NCI-H2227 (cell line): Measurements from ENCODE around the gene RAB9A.
"Not testable (repeated sequence)": the region's sequence is repeated elsewhere in the genome, so short reads cannot be mapped to it uniquely, and the experiment has no call there.

ENCODE experiments used
- DNase-seq: peaks from one replicate; lab custom pipeline; 2025; ENCODE audit not compliant: unreplicated experiment; lab: John Stamatoyannopoulos, UW

RAB9A gene

DNA sequence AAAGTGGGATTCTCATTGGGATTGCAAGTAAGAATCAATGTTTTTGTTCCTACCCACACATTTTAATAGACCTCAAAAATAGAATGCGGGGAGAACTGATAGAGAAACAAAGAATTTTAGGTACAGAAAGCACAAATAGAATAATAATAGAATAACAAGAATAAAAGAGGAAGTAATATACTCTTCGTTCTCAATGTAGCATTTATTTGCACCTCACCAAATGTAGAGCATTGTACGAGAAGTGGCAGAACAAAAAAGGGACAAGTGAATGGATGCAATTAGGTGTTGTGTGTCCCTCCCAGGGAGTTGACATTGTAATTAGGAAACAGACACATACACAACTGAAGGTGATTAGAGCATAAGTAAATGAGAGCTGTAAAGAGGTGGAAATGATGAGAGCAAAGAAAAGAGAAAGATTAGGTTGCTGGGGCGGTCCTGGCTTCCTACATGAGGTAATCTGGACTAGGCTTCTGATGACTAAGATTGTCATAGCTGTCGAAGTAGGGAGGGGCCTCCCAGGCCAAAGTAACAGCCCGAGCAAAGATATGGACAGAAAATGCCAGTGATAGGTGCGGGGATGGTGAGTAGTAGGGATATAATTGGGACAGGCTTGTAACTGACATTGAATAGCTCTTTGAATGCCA is 10.4 kb downstream of the RAB9A start:
- DNase-seq = no peak

DNA sequence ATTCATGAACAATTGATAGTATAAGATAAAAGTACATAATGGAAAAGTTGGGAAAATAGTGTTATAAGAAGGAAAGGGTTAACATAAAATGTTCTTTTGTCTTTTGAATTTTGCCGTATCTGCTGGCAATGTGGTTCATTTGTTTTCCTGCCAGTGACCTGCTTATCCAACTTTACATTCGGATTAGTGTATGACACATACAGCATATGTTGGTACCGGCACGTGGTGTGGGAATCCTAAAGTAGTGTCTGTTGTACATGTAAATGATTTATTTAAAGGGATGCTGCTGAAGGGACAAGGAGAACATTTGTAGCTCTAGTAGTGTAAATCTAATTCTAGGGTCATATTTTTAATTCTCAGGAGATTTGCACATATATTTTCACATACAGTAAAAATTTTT is 11.5 kb downstream of the RAB9A start:
- DNase-seq = no peak

DNA sequence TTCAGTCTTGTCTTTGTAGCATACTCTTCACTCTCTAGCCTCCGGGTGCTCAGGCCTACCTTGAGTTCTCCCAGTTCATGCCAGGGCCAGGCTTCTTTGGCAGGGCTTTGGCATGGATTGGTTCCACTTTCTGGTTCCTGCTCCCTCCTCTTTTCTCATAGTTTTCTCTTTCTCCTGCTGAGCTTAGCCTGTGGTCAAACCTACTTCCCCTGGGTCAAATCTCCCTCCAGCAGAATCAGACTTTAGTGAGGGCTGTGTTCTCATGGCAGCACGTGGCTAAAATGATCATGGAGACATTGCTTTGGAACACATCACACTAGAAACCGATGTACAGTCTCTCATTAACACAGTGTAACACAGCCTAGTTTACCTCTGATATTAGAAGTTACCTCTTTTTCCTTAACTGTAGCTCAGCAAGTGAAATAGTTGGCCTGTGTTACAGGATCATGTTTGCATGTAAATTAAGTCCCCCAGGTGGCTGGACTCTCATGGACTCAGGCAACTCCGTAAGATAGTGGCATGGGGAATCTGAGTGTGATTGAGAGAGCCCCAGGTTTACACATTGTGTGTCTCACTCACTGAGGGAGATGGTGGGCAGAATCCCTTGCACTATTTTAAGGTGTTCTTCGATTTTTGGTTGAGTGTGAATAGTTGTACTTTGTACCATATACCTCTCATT is 13.3 kb downstream of the RAB9A start:
- no peak for DNase-seq

DNA sequence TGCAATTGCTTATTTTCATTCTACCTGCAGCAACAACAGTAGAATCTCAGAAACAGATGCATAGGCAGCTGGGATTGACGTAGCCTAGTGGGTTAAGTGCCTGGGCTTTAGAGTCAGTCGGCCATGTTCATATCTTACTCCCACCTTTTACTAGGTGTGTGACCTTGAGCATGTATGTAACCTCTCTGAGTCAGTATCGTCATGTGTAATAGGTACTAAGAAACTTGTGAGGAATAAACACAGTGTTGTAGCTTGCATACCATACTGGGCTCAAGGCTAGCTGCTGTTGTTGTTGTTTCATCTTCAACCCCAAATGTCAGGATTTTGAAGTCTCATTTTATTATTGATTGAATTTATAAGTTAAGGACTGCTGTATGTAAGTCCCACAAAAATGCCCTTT is 14.2 kb downstream of the RAB9A start:
- DNase-seq = no peak

GRCh38 chrX:13703589-13703988 is 14.7 kb downstream of the RAB9A start:
- DNase-seq = no peak

GRCh38 chrX:13711141-13711540 is 22.2 kb downstream of the RAB9A start:
- DNase-seq = no peak

- DNase-seq = no peak
Measured at GRCh38 chrX:13716455-13716854, 27.5 kb downstream of the RAB9A start.

DNA sequence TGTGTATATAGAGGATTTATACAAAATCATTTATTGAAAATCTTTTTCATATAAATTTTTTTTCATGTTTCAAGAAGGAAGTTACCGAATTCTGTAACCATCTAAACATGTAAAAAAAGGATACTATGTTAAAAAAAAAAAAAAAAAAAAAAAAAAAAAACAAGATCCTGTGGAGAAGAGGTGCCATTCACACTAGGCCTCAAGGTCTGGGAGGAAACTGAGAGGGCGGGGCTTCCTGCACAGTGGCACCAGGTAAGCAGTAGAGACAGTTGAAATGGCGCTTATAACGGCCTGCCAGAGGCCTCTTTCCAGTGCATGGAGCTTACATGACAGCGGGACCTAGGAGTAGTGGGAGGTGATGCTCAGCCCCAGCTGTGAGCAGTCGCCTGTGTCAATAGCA is 28.0 kb downstream of the RAB9A start:
- no peak for DNase-seq

GRCh38 chrX:13717700-13718472 is 29.0 kb downstream of the RAB9A start:
- no peak for DNase-seq

DNA sequence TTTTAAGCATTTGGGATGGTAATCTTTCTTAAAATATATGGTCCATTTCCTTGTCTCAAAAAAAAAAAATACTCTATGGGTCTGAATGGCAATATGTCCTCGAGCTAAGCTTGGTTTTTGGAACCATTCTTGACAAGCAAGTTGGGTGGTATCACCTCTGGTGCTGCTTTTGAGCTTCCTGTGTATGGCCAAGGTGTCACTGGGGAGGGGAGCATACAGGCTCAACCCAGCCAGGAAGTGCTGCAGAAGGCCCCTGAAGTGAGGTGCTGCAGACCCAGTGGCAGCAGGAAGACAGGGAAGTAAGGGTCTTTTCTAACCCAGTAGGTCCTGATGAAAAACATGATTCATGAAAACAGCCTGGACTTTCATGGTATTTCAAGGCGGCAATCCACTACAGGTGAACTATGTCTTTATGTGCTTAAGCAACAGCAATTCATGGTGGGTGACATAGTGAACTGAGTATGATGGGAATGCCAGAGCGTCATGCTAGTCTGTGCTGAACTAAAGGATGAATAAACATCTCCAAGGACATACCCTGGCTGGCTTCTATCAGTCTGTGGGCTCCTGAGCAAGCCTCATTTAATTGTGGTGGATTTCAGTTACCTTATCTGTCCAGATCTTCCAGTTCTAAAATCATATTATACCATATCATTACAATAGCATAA is 30.4 kb downstream of the RAB9A start:
- no peak for DNase-seq

DNA sequence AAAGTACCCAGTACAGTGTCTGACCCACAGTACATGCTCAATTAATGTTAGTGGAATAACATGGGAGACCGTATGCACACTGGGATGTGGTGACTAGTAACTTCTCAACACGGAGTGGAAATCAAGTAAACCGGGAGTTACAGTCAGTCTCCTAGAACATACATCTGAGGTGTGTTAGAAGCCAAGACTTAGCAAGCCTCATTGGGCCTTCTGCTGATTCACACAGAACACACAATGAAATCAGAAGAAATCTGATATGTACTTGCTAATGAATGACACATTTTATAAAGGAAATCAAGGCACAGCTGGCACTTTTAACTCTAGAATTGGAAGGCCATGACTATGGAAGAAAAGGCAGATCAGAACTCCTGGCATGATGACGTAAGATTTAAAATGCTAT is 32.4 kb downstream of the RAB9A start:
- no peak for DNase-seq

DNA sequence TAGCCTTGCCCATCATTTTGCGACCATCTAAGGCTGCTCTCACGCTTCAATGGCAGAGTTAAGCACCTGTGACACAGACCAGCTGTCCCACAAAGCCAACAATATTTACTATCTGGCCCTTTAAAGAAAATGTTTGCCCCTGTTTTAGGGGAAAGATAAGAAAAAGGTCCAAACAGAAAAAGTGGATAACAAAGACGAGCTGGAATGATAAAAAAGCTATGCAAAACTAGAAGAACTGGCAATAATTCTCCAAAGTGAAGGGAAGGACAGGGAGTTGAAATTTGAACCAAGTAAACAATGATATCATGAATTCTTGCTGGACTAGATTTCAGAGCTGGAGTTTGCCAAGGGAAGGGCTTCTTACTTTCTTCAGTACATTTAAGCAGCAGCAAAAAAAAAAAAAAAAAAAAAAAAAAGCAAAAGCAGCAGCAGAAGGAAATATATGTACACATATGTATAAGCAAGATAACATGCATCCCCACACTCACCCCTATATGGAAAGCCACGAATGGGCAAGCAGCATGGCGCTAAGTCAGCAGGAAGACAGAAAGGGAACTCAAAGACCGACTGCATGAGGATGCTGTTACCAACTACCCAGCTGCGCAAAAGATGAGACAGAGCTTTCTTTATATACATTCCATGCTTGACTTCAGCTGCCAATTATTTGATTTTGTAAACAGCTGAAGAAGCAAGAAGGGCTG is 33.0 kb downstream of the RAB9A start:
- DNase-seq = no peak

DNA sequence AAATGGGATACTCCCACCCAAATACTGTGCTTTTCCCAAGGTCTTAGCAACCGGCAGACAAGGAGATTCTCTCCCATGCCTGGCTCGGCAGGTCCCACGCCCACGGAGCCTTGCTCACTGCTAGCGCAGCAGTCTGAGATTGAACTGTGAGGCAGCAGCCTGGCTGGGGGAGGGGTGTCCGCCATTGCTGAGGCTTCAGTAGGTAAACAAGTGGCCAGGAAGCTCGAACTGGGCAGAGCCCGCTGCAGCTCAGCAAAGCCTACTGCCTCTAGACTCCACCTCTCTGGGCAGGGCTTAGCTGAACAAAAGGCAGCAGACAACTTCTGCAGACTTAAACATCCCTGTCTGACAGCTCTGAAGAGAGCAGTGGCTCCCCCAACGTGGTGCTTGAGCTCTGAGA is 36.0 kb downstream of the RAB9A start:
- not testable (repeated sequence) for DNase-seq

DNA sequence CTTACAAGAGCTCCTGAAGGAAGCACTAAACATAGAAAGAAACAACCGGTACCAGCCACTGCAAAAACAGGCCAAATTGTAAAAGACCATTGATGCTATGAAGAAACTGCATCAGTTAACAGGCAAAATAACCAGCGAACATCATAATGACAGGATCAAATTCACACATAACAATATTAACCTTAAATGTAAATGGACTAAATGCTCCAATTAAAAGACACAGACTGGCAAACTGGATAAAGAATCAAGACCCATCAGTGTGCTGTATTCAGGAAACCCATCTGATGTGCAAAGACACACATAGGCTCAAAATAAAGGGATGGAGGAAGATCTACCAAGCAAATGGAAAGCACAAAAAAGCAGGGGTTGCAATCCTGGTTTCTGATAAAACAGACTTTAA is 37.7 kb downstream of the RAB9A start:
- not testable (repeated sequence) for DNase-seq

GRCh38 chrX:13730523-13730922 is 41.6 kb downstream of the RAB9A start:
- not testable (repeated sequence) for DNase-seq

- no peak for DNase-seq
Measured at GRCh38 chrX:13732246-13733067, 43.5 kb downstream of the RAB9A start.

DNA sequence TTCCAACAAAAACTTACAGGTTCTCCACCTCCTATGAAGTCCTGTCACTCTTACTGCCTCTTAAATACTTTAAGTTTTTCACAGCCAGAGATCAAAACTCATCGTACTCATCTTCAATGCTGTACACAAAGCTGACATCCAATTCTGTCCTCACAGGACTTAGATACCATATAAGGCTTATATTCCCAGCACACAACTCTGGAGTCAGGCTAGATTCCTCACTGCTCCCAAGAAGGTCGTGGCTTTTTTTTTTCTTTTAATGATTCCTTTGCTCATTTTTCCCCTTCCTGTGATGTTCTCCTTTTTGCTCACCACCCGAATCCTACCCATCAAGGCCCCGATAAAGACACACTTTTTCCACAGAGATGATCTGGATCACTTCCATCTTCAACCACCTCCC is 44.6 kb downstream of the RAB9A start:
- DNase-seq = no peak

DNA sequence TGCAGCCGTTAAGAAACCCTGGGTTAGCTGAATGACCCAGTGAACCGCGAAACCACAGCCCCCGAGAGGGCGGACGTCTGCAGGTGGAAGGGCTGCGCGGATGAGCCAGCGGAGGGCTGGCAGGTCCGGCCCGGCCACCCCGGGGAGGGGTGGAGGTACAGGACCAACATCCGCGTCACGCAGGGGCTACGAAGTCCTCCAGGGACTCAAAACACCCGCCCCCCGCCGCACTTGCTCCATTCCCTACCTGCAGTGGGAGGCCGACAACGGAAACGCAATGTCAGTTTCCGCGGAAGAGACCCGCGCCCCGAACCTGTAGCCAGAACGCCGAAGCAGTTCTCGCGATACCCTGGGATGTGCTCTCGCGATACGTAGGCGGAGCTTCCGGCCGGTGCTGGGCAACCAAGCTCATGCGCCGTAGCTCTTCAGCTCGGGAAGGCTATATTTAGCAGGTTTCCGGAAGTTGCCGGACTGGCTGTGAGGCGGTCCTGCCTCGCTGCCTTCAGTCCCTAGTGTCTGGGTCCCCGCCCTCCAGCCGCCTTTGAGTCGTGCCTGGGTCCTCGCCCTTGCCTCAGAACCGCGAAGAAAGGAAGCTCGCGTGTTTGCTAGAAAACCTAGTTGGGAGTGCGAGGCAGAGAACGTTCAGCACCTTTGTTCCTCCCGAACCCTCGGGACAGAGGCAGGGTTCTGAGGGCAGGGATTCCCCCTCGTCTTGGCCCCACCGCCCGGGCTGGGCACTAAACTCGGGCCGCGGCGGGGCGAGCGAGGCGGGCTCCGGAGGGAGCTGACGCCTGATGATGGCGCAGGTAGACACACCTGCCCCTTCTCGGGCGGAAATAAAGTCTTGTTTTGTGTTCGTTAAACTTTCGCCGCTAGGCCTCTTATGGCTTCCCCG is 45.6 kb downstream of the RAB9A start, which contains the start of the genes OFD1 and TRAPPC2:
Gene OFD1 (plus strand): TSS at position 471 of the 895 bp plus-strand sequence. CDS start 324 bp downstream, at position 795.
Gene TRAPPC2 (minus strand): TSS at position 343 of the 895 bp plus-strand sequence. CDS start 14,657 bp downstream, outside the sequence.
- DNase-seq = peak; percentile 99

- no peak for DNase-seq
Measured at GRCh38 chrX:13741695-13742094, 52.8 kb downstream of the RAB9A start.
